ENCODE data around the gene TSPOAP1. TPM values are rescaled to one million over a fixed set of nuclear protein-coding genes. Genes with fewer than 3 reads are reported as not detected.

TSPOAP1 gene
- total RNA-seq, 1 donor from 2014 or later, result 101 TPM

DNA sequence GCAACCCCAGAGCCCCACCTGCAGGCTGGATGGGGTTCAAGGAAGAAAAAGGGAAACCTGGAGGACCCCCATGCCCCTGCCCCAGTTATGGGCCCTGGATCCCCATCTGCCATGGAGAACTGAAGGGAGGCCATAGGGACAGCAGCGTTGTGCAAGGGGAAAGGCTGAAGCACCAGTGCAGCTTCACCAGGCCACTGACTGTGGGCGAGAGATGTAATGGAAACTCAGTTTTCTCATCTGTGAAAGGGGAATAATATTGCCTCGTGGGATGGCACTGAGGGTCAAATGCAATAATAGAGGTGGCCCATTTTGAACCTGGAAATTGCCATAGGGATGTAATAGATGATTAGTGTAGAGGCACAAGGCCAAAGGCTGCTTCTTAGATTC lies 9.9 kb upstream of the TSPOAP1 start:
- peaks cover 2% of the 10 kb centered on the region for H3K36me3 Mint-ChIP-seq (ENCODE audit: insufficient read depth)

DNA sequence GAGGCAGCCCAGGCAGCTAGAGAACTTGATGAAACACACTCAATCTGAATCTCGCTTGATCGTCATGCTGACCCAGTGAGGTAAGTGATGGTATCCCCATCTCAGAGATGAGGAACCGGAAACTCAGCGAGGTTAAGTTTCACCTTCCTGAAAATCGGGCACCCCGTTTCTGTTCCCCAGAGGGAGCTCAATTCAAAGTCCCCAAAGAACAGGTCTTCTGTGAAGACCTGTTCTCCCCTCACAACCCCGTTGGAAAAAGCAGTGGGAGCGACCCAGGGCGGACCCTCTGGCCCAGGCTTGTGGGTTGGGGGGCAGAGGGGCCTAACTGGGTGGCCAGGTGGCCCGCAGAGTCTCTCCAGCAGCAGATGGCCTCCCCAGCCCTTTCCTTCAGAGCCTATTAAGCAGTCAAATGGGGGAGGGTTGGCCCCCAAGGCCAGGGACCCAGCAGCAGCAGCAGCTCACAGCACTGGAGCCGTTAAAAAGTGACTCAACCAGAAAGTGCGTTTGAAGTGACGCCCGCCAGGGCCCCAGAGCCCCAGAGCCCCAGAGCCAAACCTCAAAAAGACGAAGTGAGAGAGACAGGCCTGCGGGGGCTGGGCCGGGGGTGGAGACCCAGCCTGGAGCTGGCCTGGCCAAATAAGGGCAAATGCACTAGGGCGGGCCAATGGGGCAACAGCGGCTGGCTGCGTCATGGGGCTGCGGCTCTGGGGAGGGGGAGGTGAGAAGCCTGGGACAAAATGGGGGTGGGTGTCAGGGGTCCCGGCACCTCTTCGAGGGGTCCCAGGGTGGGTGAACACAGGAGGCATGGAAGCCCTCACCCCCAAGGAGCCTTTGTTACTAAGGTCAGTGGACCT lies 9.2 kb upstream of the TSPOAP1 start:
- Mint-ChIP-seq H3K36me3 (ENCODE audit: insufficient read depth) (no peaks in the 10 kb centered on the region), H3K27me3 (peaks cover 16% of the 10 kb centered on the region), H3K9me3 (ENCODE audit: low read depth) (no peaks in the 10 kb centered on the region), H3K27ac (no peak overlapping the region), H3K4me1 (ENCODE audit: low read depth) (no peaks in the 10 kb centered on the region), H3K4me3 (ENCODE audit: low read depth) (no peak overlapping the region)
- TF ChIP-seq, protein P1, sequence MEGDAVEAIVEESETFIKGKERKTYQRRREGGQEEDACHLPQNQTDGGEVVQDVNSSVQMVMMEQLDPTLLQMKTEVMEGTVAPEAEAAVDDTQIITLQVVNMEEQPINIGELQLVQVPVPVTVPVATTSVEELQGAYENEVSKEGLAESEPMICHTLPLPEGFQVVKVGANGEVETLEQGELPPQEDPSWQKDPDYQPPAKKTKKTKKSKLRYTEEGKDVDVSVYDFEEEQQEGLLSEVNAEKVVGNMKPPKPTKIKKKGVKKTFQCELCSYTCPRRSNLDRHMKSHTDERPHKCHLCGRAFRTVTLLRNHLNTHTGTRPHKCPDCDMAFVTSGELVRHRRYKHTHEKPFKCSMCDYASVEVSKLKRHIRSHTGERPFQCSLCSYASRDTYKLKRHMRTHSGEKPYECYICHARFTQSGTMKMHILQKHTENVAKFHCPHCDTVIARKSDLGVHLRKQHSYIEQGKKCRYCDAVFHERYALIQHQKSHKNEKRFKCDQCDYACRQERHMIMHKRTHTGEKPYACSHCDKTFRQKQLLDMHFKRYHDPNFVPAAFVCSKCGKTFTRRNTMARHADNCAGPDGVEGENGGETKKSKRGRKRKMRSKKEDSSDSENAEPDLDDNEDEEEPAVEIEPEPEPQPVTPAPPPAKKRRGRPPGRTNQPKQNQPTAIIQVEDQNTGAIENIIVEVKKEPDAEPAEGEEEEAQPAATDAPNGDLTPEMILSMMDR (IDR thresholded peaks at IDR 0.05; ENCODE audit: unreplicated experiment), result no peak
- no peak for DNase-seq (ENCODE audit: low spot score, unreplicated experiment)

More for the DNA sequence above, 9.9 kb upstream of the TSPOAP1 start:
- DNase-seq (ENCODE audit: low spot score, unreplicated experiment), result no peak
- no peak overlapping the region for H3K4me3 Mint-ChIP-seq (ENCODE audit: low read depth)
- TF ChIP-seq, protein P1 (IDR thresholded peaks at IDR 0.05; ENCODE audit: unreplicated experiment), result no peak
- no peaks in the 10 kb centered on the region for H3K9me3 Mint-ChIP-seq (ENCODE audit: low read depth)
- H3K27me3 Mint-ChIP-seq, result peaks cover 16% of the 10 kb centered on the region
- H3K27ac Mint-ChIP-seq, result no peak overlapping the region
- no peaks in the 10 kb centered on the region for H3K4me1 Mint-ChIP-seq (ENCODE audit: low read depth)

DNA sequence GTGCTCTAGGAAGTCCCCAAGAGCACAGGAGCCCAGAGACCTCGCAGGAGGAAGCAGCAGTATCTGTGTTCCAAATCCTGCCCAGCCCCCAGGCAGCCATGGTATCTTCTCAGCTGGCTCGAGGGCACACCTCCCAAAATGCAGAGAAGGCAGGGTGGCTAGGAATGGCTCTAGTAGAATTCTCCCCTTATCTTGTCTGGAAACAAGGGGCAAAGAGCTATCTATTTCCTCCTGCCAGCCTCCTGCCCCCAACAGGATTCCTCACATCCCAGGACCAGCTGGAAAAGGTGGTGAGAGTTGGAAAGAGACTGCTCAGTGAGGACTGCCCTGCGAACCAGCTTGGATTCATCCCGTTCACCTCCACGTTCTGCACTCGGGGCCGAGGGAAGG lies 8.6 kb upstream of the TSPOAP1 start:
- H3K9me3 Mint-ChIP-seq (ENCODE audit: low read depth), result no peaks in the 10 kb centered on the region
- peaks cover 16% of the 10 kb centered on the region for H3K27me3 Mint-ChIP-seq
- H3K4me3 Mint-ChIP-seq (ENCODE audit: low read depth), result no peak overlapping the region
- H3K27ac Mint-ChIP-seq, result no peak overlapping the region
- TF ChIP-seq, protein P1 (IDR thresholded peaks at IDR 0.05; ENCODE audit: unreplicated experiment), result no peak
- no peak for DNase-seq (ENCODE audit: low spot score, unreplicated experiment)
- no peaks in the 10 kb centered on the region for H3K4me1 Mint-ChIP-seq (ENCODE audit: low read depth)
- H3K36me3 Mint-ChIP-seq (ENCODE audit: insufficient read depth), result no peaks in the 10 kb centered on the region

DNA sequence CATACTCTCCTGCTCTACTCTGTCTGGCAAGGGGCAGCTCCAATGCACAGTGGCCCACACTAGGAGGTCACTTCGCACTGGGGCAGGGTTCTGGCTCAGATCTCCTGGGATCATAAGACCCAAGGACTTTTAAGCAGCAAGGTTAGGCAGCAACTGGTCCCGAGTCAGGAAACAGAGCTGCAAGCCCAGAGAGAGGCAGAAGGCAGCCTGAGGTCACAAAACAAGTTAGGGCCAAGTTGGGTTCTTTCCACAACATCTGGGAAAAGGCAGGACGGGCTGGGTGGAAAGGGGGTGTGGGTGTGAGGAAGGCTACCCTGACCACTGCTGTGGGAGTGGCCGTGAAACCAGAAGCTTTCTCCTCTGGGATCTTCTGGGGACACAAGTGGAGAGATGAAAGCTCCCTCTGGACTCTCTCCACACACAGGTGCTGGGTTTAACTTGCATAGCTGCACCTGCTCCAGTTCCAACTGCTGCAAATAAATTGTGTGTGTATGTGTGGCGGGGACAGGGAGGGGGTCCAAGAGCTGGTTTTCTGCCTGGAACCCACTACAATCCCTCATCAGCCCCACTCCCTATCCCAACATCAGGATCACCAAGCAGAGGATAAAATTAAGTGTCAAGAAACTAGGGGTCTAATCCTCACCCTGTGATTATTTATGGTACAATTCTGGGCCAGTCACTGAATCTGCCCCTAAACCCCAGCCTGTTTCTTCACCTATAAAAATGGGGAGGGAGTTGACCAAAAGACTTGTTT lies 8.0 kb upstream of the TSPOAP1 start:
- DNase-seq (ENCODE audit: low spot score, unreplicated experiment), result no peak
- Mint-ChIP-seq H3K27me3 (peaks cover 16% of the 10 kb centered on the region), H3K4me3 (ENCODE audit: low read depth) (no peak overlapping the region), H3K36me3 (ENCODE audit: insufficient read depth) (no peaks in the 10 kb centered on the region), H3K4me1 (ENCODE audit: low read depth) (no peaks in the 10 kb centered on the region), H3K9me3 (ENCODE audit: low read depth) (no peaks in the 10 kb centered on the region), H3K27ac (no peak overlapping the region)
- TF ChIP-seq, protein P1 (IDR thresholded peaks at IDR 0.05; ENCODE audit: unreplicated experiment), result no peak

DNA sequence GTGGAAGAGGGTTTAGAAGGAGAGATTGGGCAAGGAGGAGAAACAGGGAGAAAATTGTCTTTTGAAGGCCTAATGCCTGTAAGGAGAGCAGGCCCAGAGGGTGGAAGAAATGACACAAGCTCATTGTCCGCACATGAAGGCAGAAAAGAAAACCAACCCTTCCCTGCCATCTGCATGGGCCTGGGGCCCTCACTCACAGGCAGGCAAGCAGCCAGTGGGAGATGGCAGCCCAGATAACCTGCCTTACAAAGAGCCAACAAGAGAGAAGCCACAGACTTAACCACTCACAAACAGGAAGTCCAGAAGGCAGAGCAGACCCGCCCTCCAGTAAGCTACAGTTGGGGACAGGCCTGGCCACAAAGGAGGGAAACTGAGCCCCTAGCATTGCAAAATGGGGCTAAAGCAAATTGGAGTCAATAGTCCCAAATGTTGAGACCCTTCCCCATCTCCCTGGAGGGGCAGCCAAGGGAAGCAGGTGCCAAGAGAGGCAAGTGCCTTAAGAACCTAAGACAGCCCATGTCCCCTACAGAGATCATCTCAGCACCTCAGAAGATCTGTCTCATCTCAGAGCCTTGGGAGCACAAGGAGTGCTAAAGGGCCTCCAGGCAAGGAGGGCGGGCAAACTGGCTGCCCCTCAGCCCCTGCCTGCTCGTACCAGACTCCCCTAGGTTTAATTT lies 7.3 kb upstream of the TSPOAP1 start:
- Mint-ChIP-seq H3K27me3 (peaks cover 16% of the 10 kb centered on the region), H3K4me3 (ENCODE audit: low read depth) (no peak overlapping the region), H3K36me3 (ENCODE audit: insufficient read depth) (no peaks in the 10 kb centered on the region), H3K9me3 (ENCODE audit: low read depth) (no peaks in the 10 kb centered on the region), H3K27ac (peak overlapping the region; percentile 54), H3K4me1 (ENCODE audit: low read depth) (no peaks in the 10 kb centered on the region)
- no peak for DNase-seq (ENCODE audit: low spot score, unreplicated experiment)
- TF ChIP-seq, protein P1 (IDR thresholded peaks at IDR 0.05; ENCODE audit: unreplicated experiment), result no peak

Measured in progenitor cell of endocrine pancreas (in vitro differentiated cells).